GM12872 (cell line): Measurements from ENCODE around the gene B3GALT6.

ENCODE experiments used
- CTCF ChIP-seq: IDR thresholded peaks from 3 replicates; pipeline ENCODE4 v1.5.1; 2011; ENCODE audit warnings: low read depth, mild to moderate bottlenecking, low read length, moderate library complexity; ENCODE audit not compliant: insufficient read depth

Gene B3GALT6

GRCh38 chr1:1232208-1232795 lies at the start of gene B3GALT6:
TSS of gene B3GALT6 (plus strand) at chr1:1232237. CDS start at chr1:1232279, 42 bp downstream.
- no peak for TF ChIP-seq CTCF

- no peak for TF ChIP-seq CTCF
These were observed 49.4 kb upstream of the B3GALT6 start for GRCh38 chr1:1182491-1183220.

- no peak for TF ChIP-seq CTCF
These were observed 48.8 kb upstream of the B3GALT6 start for GRCh38 chr1:1183221-1183747.

DNA sequence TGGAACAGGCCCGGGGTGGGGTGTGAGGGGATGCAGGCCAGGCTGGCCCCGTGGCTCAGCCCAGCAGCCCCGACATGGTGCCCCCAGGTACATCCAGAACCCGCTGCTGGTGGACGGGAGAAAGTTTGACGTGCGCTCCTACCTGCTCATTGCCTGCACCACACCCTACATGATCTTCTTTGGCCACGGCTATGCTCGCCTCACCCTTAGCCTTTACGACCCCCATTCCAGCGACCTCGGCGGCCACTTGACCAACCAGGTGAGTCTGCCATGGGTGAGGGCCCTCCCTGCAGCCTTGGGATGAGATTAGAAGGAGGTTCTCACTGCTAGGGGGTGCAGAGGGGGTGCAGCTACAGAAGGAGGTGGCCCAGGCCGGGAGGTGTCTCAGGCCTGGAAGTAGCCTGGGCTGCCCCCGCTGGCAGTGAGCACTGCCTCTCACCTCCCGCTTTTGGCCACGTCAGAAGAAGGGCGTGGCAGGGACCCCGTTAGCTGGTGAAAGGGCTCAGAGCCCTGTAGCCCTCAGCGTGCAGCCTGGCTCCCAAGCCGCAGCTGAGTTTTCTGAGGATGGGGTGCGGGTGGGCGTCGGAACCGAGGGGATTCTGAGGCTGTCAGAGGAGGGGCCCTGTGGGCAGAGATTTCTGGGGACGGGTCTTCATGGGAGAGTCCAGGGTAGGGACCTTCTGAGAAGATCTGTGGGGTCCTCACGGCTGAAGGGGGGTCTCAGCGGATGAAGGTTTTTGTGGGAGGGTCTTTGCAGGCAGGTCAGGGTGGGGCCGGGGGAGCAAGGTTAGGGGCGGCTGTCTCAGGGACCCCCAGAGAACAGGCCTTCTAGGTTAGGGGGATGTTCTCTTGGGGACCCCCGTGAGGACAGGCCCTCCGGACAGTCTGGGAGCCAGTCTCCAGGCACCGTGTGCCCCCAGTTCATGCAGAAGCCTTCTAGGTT lies 47.9 kb upstream of the B3GALT6 start:
- TF ChIP-seq CTCF = no peak

DNA sequence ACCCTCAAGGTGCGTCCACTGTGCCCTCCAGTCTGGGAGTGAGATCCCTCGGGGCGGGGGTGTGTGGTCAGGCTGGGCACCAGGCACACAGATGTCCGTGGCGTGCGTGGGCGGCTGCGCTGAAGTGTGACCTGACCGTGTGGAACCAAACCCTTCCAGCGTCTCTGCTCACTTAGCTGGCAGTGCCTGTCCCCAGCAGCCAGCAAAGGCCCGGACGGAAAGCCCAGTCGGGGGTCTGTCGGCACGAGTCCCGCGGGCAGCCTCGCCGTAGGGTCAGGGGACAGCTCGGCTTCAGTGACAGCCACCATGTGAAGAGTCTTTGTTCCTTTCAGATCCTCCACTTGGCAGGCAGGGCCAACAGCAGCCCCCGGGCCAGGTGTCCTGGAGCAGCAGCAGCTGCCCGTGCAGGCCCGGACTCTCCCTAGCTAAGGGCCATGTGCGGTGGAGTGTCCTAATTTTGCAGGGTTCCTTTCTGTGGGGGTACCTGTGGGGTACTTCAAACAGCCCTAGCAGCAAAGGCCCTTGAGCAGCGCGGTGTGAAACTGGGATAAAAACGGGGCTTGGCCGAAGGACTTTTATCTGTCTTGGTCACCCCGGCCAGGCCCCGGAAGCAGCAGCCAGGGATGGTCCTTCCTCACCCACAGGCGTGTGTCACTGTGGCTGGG lies 46.8 kb upstream of the B3GALT6 start:
- TF ChIP-seq CTCF = no peak

GRCh38 chr1:1187938-1188337 lies 44.1 kb upstream of the B3GALT6 start:
- TF ChIP-seq CTCF = no peak
